ENCODE measurements around the gene SARS2.

DNA sequence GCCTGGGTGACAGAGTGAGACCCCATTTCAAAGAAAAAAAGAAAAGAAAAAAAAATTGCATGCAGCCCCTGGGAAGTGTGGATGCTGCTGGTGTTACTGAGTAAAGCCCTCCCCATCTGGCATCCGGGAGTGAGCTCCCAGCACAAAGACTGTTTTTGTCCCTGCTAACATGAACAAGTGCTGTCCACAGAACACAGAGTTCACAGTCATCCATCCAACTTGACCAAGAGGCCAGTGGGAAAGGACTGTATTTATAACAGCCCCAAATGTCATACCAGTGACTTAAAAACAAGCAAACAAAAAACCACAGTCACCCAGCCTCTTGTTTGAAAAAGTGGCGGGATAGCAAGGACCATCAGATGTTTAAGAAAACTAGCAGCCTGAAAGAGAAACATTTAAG lies 34.2 kb upstream of the SARS2 start:
- TF ChIP-seq, protein P1, sequence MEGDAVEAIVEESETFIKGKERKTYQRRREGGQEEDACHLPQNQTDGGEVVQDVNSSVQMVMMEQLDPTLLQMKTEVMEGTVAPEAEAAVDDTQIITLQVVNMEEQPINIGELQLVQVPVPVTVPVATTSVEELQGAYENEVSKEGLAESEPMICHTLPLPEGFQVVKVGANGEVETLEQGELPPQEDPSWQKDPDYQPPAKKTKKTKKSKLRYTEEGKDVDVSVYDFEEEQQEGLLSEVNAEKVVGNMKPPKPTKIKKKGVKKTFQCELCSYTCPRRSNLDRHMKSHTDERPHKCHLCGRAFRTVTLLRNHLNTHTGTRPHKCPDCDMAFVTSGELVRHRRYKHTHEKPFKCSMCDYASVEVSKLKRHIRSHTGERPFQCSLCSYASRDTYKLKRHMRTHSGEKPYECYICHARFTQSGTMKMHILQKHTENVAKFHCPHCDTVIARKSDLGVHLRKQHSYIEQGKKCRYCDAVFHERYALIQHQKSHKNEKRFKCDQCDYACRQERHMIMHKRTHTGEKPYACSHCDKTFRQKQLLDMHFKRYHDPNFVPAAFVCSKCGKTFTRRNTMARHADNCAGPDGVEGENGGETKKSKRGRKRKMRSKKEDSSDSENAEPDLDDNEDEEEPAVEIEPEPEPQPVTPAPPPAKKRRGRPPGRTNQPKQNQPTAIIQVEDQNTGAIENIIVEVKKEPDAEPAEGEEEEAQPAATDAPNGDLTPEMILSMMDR (IDR thresholded peaks at IDR 0.05), result no peak
- TF ChIP-seq EP300 (IDR thresholded peaks at IDR 0.05) (no peak), POLR2A (IDR thresholded peaks at IDR 0.05) (no peak)

Data from tibial nerve (tissue), 4 donors.